HEK293T (cell line): ENCODE data around the gene GPAT2.
"Not testable (repeated sequence)": the region's sequence is repeated elsewhere in the genome, so short reads cannot be mapped to it uniquely, and the experiment has no call there.

ENCODE experiments used
- ARNT ChIP-seq: fragments of 450-650 bp; IDR thresholded peaks from 2 replicates; pipeline ENCODE4 v1.6.1; 2017; ENCODE audit warnings: mild to moderate bottlenecking
- BHLHE40 ChIP-seq: fragments of 450-650 bp; IDR thresholded peaks from 2 replicates; pipeline ENCODE4 v1.6.1; 2016; ENCODE audit warnings: mild to moderate bottlenecking, moderate library complexity, borderline replicate concordance
- CTBP1 ChIP-seq: fragments of 450-650 bp; IDR thresholded peaks from 2 replicates; pipeline ENCODE4 v1.6.1; 2016; ENCODE audit warnings: borderline replicate concordance
- ELF4 ChIP-seq: fragments of 450-650 bp; IDR thresholded peaks from 2 replicates; pipeline ENCODE4 v1.6.1; 2017; ENCODE audit warnings: antibody characterized with exemption
- FOXA1 ChIP-seq: fragments of 450-650 bp; IDR thresholded peaks from 2 replicates; pipeline ENCODE4 v1.6.1; 2016; ENCODE audit warnings: mild to moderate bottlenecking
- FOXK2 ChIP-seq: fragments of 450-650 bp; IDR thresholded peaks from 2 replicates; pipeline ENCODE4 v1.6.1; 2016; ENCODE audit warnings: mild to moderate bottlenecking
- HDGF ChIP-seq: fragments of 450-650 bp; IDR thresholded peaks from 2 replicates; pipeline ENCODE4 v1.6.1; 2017; ENCODE audit warnings: antibody characterized with exemption, borderline replicate concordance
- L3MBTL2 ChIP-seq: fragments of 450-650 bp; conservative IDR thresholded peaks from 2 replicates; pipeline ENCODE4 v1.6.1; 2016; ENCODE audit warnings: mild to moderate bottlenecking
- LEF1 ChIP-seq: fragments of 450-650 bp; IDR thresholded peaks from 2 replicates; pipeline ENCODE4 v1.6.1; 2017; ENCODE audit warnings: mild to moderate bottlenecking, borderline replicate concordance
- PKNOX1 ChIP-seq: fragments of 450-650 bp; IDR thresholded peaks from 2 replicates; pipeline ENCODE4 v1.6.1; 2016
- SP1 ChIP-seq: fragments of 450-650 bp; IDR thresholded peaks from 2 replicates; pipeline ENCODE4 v1.6.1; 2017
- ZNF384 ChIP-seq: fragments of 450-650 bp; IDR thresholded peaks from 2 replicates; pipeline ENCODE4 v1.6.1; 2016

- TF ChIP-seq FOXA1, L3MBTL2, PKNOX1, FOXK2, ZNF384, SP1, ELF4, BHLHE40, ARNT, HDGF, LEF1, CTBP1: not testable (repeated sequence)
These were observed 29.4 kb upstream of the GPAT2 start for GRCh38 chr2:96064047-96064675.
